GM18520 (cell line): ENCODE data around the gene ATAD3C.

ENCODE experiments used
- ATAC-seq: cut with Tn5 transposase; IDR thresholded peaks from one replicate; pipeline ENCODE4 v1.9.1; 2021; ENCODE audit not compliant: unreplicated experiment

ATAD3C gene

GRCh38 chr1:1430992-1431844 lies 18.3 kb upstream of the ATAD3C start:
- no peak for ATAC-seq

- no peak for ATAC-seq
These were observed 17.6 kb upstream of the ATAD3C start for GRCh38 chr1:1431845-1432273.

GRCh38 chr1:1432274-1432950 lies 17.1 kb upstream of the ATAD3C start:
- ATAC-seq = no peak

- no peak for ATAC-seq
These were observed 16.3 kb upstream of the ATAD3C start for GRCh38 chr1:1432951-1433803.

- ATAC-seq = no peak
These were observed 15.7 kb upstream of the ATAD3C start for GRCh38 chr1:1433804-1434130.

- ATAC-seq = no peak
These were observed 15.2 kb upstream of the ATAD3C start for GRCh38 chr1:1434131-1434823.

- no peak for ATAC-seq
These were observed 14.7 kb upstream of the ATAD3C start for GRCh38 chr1:1434824-1435105.

- ATAC-seq = no peak
These were observed 14.2 kb upstream of the ATAD3C start, which contains the start of gene VWA1 for GRCh38 chr1:1435106-1435903. VWA1 (plus strand) TSS chr1:1435690; CDS start chr1:1435749, 59 bp downstream.

GRCh38 chr1:1435911-1436629 lies 13.4 kb upstream of the ATAD3C start:
- no peak for ATAC-seq

GRCh38 chr1:1436630-1437032 lies 12.9 kb upstream of the ATAD3C start:
- ATAC-seq = no peak

- ATAC-seq = no peak
These were observed 12.2 kb upstream of the ATAD3C start for GRCh38 chr1:1437033-1437903.

- ATAC-seq = no peak
These were observed 11.5 kb upstream of the ATAD3C start for GRCh38 chr1:1437904-1438376.

GRCh38 chr1:1438531-1439381 lies 10.7 kb upstream of the ATAD3C start:
- ATAC-seq = no peak

- ATAC-seq = no peak
These were observed 9.8 kb upstream of the ATAD3C start for GRCh38 chr1:1439546-1440261.

- ATAC-seq = no peak
These were observed 9.1 kb upstream of the ATAD3C start for GRCh38 chr1:1440262-1441001.
